HG03108 (cell line): ENCODE results near the gene RNF11.
"Not testable (repeated sequence)": the region's sequence is repeated elsewhere in the genome, so short reads cannot be mapped to it uniquely, and the experiment has no call there.

Source experiments
- ATAC-seq: cut with Tn5 transposase; IDR thresholded peaks from one replicate; pipeline ENCODE4 v1.9.1; 2021; ENCODE audit warnings: moderate library complexity; ENCODE audit not compliant: unreplicated experiment

The RNF11 gene, protein sequence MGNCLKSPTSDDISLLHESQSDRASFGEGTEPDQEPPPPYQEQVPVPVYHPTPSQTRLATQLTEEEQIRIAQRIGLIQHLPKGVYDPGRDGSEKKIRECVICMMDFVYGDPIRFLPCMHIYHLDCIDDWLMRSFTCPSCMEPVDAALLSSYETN

DNA sequence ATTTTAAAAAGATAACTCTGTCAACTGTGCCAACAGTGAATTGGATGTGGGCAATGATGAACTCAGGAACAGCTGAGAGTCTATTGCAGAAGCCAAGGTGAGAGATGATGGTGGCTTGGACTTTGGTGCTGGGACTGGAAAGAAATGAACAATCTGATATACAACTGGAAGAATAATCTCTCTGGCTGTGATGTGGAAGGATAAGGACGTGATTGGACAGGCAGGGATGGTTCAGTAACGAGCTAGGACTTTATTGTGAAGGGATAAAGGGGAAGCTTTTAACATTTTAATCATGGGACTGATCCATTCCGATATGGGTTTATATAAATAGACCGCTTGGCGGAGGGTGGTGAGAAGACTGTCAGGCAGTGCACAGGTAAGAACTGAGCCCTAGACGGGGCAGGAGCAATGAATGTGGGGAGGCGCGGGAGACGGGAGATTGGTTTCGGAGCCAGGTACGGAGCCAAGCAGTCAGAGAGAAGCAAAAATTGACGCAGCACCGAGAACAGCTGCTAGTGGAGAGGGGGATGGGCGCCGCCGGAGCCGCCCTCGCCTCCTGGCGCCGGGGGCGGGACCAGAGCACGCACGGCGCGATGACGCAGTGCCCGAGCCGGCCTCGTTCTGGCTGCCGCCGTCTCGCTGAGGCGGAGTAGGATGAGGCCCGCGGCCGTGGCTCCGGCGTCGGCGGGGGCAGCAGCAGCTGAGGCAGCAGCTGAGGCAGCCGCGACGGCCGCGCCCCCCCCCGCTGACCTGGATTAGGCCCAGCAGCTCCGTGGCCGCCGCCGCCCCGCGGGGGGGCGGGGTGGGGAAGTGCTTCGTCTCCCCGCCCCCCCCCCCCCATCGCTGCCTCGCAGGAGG is at the start of gene RNF11:
Gene RNF11 (plus strand): TSS at position 601 of the 858 bp plus-strand sequence. CDS start 484 bp downstream, outside the sequence.
- ATAC-seq: peak; percentile 76

DNA sequence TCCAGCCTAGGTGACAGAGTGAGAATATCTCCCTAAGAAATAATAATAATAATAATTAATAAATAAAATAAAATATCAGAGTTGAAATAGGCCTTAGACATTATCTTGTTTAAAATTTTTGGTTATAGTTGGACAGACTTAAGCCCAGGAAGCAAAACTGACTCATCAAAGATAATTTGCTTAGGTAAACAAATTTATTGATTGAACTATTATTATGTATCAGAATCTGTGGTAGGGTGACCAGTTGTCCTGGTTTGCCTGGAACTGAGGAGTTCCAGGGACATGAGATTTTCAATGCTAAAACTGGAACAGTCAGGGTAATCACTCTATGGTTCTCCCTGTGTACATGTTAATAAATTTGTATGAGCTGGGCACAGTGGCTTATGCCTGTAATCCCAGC is 47.8 kb upstream of the RNF11 start:
- no peak for ATAC-seq

DNA sequence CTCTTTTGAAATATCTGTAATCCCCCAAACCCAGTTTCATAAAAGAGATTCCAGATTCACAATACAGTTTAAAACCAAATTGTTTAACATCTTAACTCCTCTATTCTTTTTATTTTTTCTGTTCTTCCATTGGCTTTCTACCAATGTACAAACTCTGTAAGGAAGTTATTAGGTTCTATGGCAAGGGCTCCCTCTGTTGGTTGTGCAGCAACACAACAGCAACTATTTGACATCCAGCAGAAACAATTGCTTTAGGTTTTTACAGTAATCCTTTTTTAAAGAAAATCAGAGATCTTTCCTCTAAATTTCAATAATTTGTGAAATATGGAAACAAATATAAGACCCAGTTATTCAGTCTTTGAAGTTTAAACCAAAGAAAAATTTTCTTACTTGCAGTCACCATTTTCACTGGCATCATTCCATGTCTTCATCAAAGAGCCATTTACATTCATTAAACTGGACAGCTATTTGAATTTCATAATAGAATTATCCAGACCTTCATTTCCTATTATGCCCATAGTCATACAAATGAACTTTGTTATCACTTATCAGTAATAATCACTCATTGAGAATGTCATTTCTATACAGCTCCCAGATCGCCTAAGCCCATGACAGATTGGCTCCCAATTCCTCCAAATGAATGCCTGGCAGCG is 46.5 kb upstream of the RNF11 start:
- no peak for ATAC-seq

DNA sequence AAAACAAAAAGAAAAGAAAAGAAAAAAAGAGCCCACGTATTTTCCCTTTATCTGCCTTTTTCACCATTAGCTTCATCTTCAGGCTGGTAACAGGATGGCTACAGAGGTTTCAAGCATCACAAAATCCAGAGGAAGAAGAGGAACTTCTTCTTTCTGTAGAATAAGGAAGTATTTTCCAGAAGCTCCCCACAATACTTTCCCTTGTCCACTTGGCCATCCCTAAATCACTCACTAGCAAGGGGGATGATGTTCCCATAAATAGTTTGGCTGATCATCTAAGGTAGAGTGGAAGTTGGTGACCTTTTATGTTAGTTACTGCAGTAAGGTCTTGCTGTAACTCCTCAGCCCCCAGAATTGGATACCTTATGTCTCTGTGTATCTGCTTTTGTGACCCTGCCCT is 45.1 kb upstream of the RNF11 start:
- no peak for ATAC-seq

DNA sequence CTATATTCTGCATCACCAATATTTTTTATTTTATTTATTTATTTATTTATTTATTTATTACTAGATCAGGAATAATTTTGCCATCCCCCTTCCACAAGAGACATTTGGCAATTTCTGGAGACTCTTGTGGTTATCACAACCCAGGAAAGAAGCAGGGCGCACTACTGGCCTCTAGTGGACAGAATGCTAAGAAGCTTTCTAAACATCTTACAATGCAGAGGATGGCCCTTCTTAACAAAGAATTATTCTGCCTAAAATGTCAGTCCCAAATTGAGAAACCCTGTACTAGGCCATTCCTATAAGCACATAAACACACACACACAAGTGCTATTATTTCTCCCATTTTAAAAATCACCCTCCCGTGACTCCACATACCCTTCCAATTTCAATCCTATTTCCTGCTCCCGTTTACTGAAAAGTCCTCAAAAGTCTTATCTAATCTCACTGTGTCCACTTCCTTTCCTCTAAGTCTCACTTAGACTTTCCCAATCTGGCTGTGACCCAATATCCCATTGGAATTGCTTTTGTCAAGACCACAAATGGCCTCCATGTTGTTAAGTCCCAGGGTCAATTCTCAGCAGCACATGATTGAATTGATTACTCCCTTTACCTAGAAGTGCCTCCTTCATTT is 43.7 kb upstream of the RNF11 start:
- ATAC-seq: no peak

GRCh38 chr1:51193564-51193963 is 42.5 kb upstream of the RNF11 start:
- ATAC-seq: no peak

DNA sequence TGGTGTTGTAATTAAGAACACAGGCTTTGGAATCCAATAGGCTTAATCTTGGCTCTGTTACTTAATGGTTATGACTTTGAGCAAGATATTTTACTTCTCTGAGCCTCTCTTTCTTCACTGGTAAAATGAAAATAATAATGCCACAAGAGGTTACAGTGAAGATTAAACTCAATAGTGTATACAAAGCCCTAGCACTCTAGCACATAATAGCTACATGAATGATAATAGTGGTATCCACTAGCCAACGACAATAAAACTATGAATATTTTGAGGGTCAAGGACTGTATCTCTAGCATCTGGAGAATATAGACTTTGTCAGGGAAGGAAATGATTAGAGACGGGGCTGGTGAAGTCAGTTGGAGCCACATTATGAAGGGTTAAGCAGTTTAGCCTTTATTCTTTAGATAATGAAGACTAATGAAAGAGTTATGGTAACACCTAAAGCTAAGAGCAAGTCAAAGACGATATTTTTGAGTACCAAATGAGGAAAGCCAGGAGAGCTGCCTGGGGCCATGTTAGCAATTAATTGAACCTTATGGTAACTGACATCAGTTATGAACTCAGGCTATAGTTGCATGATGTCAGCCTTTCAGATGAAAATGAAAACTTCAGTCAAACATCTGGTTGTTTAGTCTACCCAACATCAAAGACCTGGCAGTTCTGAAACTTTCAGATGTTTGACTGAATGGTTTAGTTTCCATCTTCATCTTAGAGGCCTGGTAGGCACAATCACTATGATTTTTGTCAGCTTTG is 32.8 kb upstream of the RNF11 start:
- peak; percentile 85 for ATAC-seq

DNA sequence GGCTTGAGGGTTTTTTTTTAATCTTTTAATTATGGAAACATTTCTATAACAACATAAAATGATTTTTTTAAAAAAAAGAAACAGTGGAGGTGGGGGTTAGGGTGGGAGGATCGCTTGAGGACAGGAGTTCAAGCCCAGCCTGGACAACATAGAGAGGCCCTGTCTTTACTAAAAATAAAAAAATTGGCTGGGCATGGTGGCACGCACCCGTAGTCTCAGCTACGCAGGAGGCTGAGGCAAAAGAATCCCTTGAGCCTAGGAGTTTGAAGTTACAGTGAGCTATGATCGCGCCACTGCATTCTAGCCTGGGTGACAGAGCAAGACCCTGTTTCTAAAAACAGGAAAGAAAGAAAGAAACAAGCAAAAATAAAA is 32.2 kb upstream of the RNF11 start:
- no peak for ATAC-seq

DNA sequence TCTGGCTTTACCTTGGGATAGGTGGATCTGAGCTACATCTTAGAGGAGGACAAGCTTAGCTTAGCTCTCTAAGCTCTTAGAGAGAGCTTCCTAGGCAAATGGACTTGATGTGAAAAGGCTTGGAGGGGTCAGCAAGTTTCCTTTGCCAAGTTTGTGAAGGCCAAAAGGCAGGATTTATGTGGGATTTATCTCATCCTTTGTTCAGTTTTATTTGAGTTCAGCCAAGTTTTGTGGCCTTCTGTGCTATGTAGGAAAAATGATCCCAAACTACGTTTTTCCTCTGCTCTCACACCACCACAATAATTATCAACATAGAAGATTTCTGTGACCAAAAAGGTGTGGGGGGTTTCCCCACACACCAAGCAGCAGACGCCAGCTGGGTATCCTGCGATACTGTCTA is 26.0 kb upstream of the RNF11 start:
- no peak for ATAC-seq

- ATAC-seq: no peak
Measured at GRCh38 chr1:51210676-51211075, 25.4 kb upstream of the RNF11 start.

DNA sequence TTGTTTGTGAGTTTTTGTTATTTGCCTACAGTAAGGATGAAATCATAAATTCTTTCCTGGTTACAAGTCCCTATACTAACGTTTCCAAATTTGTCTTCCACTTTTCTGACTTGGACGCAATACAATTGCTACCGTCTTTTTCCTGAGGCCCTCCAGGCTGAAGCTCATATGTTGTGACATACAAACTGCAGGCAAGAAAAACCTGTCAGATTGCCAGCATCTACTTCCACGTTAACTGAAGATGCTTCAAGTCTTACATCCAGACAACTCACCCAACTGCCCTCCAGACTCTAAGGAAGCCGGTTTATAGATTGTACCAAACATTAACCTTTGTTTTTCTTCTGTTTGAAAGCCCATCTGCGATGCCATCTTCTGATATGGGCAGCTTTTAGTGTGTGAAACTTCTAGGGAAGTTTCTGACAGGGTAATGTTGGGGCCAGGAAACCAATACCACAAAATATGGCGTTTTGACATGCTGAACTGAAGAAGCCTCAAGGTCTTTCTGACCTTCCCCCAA is 21.4 kb upstream of the RNF11 start:
- peak; percentile 63 for ATAC-seq

- no peak for ATAC-seq
Measured at GRCh38 chr1:51215169-51215568, 20.9 kb upstream of the RNF11 start.

GRCh38 chr1:51216631-51217030 is 19.4 kb upstream of the RNF11 start:
- no peak for ATAC-seq

- ATAC-seq: no peak
Measured at GRCh38 chr1:51217101-51217500, 19.0 kb upstream of the RNF11 start.

- no peak for ATAC-seq
Measured at GRCh38 chr1:51218570-51218969, 17.5 kb upstream of the RNF11 start.

GRCh38 chr1:51219022-51219421 is 17.1 kb upstream of the RNF11 start:
- ATAC-seq: no peak

DNA sequence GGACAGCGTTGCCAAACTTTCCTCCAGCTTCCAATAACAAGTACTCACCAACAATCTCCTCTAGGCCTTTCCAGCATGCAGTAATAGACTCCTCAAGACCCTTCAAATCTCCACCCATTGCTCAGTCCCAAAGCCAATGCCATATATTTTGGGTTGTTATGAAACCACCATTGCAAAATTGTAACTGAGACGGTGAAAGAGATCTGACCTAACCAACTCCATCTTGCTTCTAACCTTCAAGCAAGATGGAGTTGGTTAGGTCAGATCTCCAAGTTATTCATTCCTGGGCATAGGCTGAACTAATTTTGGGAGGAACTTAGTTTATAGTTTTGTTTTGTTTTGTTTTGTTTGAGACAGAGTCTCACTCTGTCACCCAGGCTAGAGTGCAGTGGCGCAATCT is 14.5 kb upstream of the RNF11 start:
- not testable (repeated sequence) for ATAC-seq

- ATAC-seq: no peak
Measured at GRCh38 chr1:51222136-51222787, 13.8 kb upstream of the RNF11 start.

DNA sequence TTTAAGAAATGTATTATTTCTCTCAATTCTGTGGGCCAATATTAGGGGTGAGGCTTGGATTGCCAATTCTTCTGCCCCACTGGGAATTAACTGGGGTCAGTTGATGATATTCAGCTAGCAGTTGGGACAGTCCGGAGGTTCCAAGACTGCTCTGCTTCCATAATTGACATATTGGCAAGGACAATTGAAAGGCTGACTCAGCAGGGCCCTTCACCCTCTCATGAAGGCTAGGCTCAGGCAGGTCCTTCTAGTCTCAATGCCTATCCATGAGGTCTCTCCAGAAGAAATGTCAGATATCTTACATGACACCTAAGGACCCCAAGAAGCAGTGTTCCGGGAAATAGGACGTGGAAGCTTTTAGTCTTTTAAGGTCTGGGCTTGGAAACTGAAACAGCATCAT is 13.3 kb upstream of the RNF11 start:
- ATAC-seq: no peak

- no peak for ATAC-seq
Measured at GRCh38 chr1:51224255-51224654, 11.8 kb upstream of the RNF11 start.
